ENCODE measurements around the gene LDLRAP1. TPM values are rescaled to one million over a fixed set of nuclear protein-coding genes. Genes with fewer than 3 reads are reported as not detected.

LDLRAP1 gene
- total RNA-seq, 4 donors from 2014 or later = 1.2 to 26.6 (median 7.7) TPM

DNA sequence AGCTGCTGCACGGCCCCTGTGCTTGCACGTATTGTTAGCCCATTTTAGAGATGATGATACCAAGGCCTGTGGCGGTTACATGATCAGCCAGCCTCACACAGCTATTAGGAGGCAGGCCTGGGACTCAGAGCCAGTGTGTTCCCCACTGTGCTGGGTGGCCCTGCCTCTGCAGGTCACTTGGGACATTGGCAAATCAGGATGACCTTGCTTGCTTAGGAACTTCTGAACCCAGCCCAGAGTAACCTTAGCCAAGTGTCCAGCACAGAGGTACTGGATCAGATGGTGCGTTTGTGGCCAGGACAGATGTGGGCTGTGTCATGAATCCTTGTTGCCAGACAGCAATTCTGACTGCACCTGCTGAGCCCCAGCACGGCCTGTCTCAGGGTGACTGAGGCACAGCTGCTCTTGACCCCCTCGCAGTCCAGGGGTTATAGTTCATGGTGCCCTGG, 28.1 kb downstream of the LDLRAP1 start:
- TF ChIP-seq POLR2A (IDR thresholded peaks at IDR 0.05) = no peak
- TF ChIP-seq, protein P1, sequence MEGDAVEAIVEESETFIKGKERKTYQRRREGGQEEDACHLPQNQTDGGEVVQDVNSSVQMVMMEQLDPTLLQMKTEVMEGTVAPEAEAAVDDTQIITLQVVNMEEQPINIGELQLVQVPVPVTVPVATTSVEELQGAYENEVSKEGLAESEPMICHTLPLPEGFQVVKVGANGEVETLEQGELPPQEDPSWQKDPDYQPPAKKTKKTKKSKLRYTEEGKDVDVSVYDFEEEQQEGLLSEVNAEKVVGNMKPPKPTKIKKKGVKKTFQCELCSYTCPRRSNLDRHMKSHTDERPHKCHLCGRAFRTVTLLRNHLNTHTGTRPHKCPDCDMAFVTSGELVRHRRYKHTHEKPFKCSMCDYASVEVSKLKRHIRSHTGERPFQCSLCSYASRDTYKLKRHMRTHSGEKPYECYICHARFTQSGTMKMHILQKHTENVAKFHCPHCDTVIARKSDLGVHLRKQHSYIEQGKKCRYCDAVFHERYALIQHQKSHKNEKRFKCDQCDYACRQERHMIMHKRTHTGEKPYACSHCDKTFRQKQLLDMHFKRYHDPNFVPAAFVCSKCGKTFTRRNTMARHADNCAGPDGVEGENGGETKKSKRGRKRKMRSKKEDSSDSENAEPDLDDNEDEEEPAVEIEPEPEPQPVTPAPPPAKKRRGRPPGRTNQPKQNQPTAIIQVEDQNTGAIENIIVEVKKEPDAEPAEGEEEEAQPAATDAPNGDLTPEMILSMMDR (IDR thresholded peaks at IDR 0.05) = no peak
- no peaks in the 10 kb centered on the region for H3K36me3 ChIP-seq
- H3K27ac ChIP-seq = no peak overlapping the region
- H3K9me3 ChIP-seq = no peaks in the 10 kb centered on the region
- no peaks in the 10 kb centered on the region for H3K27me3 ChIP-seq
- H3K4me1 ChIP-seq = peaks cover 9 to 12% of the 10 kb centered on the region in 2 donors
- H3K4me3 ChIP-seq = no peak overlapping the region
- no peak for DNase-seq
- intact Hi-C loops (cut with DNase I; ENCODE audit: low total_unique reads) = no loop called here

DNA sequence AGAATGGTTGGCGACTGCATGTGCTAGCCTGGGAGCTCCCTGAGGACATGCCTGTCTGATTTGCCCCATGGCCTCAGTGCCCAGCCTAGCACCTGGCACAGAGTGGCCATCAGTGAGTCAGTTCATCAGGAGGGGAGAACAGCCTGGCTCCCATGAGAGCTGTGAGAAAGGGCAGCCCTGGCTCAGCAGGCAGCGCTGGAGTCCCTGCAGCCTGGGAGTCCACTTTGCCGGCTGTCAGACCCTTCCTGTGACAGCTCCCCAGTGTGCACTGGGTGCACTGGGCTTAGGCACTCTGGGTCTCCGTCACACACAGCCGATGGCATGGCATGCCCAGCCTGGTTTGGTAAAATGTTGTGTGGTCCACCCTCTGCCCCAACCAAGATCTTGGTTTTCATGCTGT, 28.7 kb downstream of the LDLRAP1 start:
- Histone ChIP-seq H3K36me3 (no peaks in the 10 kb centered on the region), H3K4me1 (peaks cover 7% of the 10 kb centered on the region in 2 donors), H3K4me3 (no peak overlapping the region), H3K27ac (no peak overlapping the region), H3K9me3 (no peaks in the 10 kb centered on the region), H3K27me3 (no peaks in the 10 kb centered on the region)
- TF ChIP-seq, protein P1 (IDR thresholded peaks at IDR 0.05) = no peak
- no peak for TF ChIP-seq POLR2A (IDR thresholded peaks at IDR 0.05)
- no peak for DNase-seq
- intact Hi-C loops (cut with DNase I; ENCODE audit: low total_unique reads) = no loop called here

DNA sequence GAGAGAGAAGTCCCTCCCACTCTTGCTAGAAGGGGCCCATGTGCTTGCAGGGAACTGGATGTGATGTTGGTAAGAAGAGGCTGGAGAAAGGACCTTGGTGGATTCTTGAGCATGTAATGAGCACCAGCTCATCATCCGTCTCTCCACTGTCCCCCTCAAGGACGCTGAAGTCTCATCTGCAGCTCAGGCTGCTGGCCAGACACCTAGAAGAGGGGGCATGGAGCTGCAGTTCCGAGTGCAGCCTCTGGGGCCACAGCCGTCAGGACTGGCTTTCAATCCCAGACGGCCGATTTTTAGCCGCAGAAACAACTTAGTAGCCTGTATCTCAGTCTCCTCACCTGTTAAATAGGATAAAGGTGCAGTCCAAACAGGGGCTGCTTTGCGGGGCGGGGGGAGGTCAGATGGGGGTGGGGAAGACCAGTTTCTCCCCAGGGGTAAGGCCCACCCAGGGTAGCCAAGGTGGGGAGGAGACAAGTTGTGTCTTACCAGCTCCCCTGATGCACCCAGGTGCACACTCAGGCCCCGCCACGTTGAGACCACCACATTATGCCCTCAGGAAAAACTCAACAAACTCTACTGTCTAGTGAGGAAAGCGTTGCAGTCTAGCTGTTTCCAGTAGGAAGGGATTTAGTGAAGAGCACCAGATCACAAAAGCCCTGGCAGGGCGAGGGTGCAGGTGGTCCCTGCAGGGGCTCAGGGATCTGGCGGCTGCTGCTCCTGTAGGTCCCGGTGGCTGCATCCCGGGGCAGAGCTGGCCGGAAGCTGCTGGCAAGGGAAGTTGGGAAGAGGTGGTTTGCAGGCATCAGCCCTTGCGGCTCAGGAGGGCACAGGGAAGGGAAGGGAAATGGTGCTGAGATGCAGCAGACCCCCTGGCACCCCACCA, 29.5 kb downstream of the LDLRAP1 start:
- intact Hi-C loops (cut with DNase I; ENCODE audit: low total_unique reads) = no loop called here
- no peak overlapping the region for H3K4me3 ChIP-seq

DNA sequence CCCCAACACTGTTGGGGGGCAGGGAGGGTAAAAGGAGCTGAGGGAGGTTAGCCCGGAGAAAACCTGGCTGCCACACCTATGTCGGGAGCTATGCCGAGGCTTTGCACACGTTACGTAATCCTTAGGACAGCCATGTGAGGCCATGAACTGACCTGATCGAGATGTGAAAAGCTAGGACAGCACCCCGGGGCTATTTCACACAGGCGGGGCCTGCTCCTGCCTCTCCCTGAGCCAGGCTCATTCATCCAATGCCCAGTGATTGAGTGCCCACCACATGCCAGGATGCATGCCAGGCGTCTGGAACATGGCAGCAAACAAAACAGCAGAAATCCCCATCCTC, 30.2 kb downstream of the LDLRAP1 start:
- intact Hi-C loops (cut with DNase I; ENCODE audit: low total_unique reads) = no loop called here
- Histone ChIP-seq H3K27ac (no peak overlapping the region), H3K36me3 (no peaks in the 10 kb centered on the region), H3K4me1 (no peaks in the 10 kb centered on the region), H3K27me3 (no peaks in the 10 kb centered on the region), H3K4me3 (no peak overlapping the region), H3K9me3 (no peaks in the 10 kb centered on the region)
- DNase-seq = no peak
- TF ChIP-seq, protein P1 (IDR thresholded peaks at IDR 0.05) = no peak
- no peak for TF ChIP-seq POLR2A (IDR thresholded peaks at IDR 0.05)

More for the DNA sequence above, 29.5 kb downstream of the LDLRAP1 start:
- Histone ChIP-seq H3K27me3 (no peaks in the 10 kb centered on the region), H3K27ac (no peak overlapping the region), H3K36me3 (no peaks in the 10 kb centered on the region), H3K4me1 (no peaks in the 10 kb centered on the region), H3K9me3 (no peaks in the 10 kb centered on the region)
- no peak for TF ChIP-seq POLR2A (IDR thresholded peaks at IDR 0.05)
- TF ChIP-seq, protein P1 (IDR thresholded peaks at IDR 0.05) = peak; percentile 27 to 51 (median 42)
- no peak for DNase-seq

DNA sequence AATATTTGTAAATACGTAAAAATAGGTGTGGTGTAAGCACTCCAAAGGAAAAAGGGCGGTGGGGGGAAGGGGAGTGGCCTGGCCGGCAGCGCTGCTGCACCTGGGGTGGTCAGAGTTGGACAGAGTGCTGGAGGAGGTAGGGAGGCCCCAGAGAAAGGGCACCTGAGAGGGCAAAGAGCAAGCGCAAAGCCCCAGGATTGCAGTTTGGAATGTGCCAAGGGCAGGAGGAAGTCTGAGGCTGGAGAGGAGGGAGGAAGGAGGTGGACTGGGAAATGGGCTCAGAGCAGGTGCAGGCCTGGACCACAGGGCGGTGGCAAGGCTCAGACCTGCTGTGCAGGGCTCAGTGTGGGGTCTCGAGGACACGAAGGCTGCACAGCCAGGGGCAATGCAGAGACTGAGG, 30.6 kb downstream of the LDLRAP1 start:
- H3K27me3 ChIP-seq = no peaks in the 10 kb centered on the region
- intact Hi-C loops (cut with DNase I; ENCODE audit: low total_unique reads) = no loop called here
- H3K9me3 ChIP-seq = no peaks in the 10 kb centered on the region
- no peaks in the 10 kb centered on the region for H3K4me1 ChIP-seq
- H3K27ac ChIP-seq = no peak overlapping the region
- DNase-seq = no peak
- H3K36me3 ChIP-seq = no peaks in the 10 kb centered on the region
- TF ChIP-seq POLR2A (IDR thresholded peaks at IDR 0.05) = no peak
- TF ChIP-seq, protein P1 (IDR thresholded peaks at IDR 0.05) = no peak
- H3K4me3 ChIP-seq = no peak overlapping the region
